HCT116 (cell line): ENCODE data around the gene NFE2.

Experiments used
- CEBPB ChIP-seq: IDR thresholded peaks from 2 replicates; pipeline ENCODE4 v1.6.1; 2012; ENCODE audit warnings: low read depth
- CTCF ChIP-seq, 3 experiments: fragments of 200-600 bp in 1 of 3; sonication (generic) in 1 of 3; IDR thresholded peaks in 2 of 3; conservative IDR thresholded peaks in 1 of 3; 2 replicates each; pipeline ENCODE4 v1.5.1; 2012 to 2017; ENCODE audit warnings: low read depth in 2 of 3, low read length in 2 of 3, antibody characterized with exemption in 1 of 3, borderline replicate concordance in 1 of 3, control low read depth in 1 of 3, mild to moderate bottlenecking in 1 of 3, mixed read lengths in 1 of 3, mixed run types in 1 of 3, moderate library complexity in 1 of 3; ENCODE audit not compliant: insufficient read depth in 1 of 3
- ELF1 ChIP-seq: IDR thresholded peaks from 2 replicates; pipeline ENCODE4 v1.6.1; 2012; ENCODE audit warnings: low read depth, borderline replicate concordance
- EZH2 ChIP-seq: fragments of 200-600 bp; sonication (generic); IDR thresholded peaks from 2 replicates; pipeline ENCODE4 v1.6.1; 2017; ENCODE audit warnings: antibody characterized with exemption, mixed run types
- EZH2phosphoT487 ChIP-seq: fragments of 200-600 bp; IDR thresholded peaks from 2 replicates; pipeline ENCODE4 v1.6.1; 2018; ENCODE audit warnings: antibody characterized with exemption, borderline replicate concordance
- POLR2A ChIP-seq: IDR thresholded peaks from 2 replicates; pipeline ENCODE4 v1.7.0; 2011; ENCODE audit warnings: borderline replicate concordance; ENCODE audit not compliant: insufficient read depth, insufficient read length; ENCODE audit errors: extremely low read depth
- YY1 ChIP-seq: IDR thresholded peaks from 2 replicates; pipeline ENCODE4 v1.6.1; 2011; ENCODE audit warnings: low read length, low read depth, moderate library complexity, mild to moderate bottlenecking; ENCODE audit not compliant: insufficient replicate concordance; ENCODE audit errors: extremely low read depth

DNA sequence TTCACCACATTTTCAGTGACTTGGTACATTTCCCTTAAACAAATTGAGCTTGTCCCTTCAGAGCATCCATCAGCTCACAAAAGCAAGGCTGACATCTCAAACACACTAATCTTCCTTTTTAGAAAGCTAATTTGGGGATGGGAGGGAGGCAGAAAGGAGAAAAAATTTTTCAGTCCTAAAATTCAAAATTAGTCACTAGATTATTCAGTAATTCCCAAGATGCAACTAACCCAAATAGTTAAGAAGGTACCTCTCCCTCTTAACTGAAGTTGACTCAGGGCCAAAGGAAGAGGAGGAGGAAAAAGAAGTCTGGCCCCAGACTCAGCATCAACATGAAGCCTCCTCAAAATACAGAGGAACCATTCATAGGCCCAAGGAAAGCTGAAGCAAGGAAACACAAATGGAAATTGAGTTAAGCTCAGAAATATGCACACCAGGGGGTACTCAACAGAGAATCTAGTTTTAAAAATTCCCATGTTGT, 42.6 kb downstream of the NFE2 start:
- TF ChIP-seq CTCF (IDR thresholded peaks at IDR 0.05 in 2 of 3, conservative IDR thresholded peaks at IDR 0.05 in 1 of 3; ENCODE audit: borderline replicate concordance in 1 of 3, insufficient read depth in 1 of 3, low read depth in 2 of 3, low read length in 2 of 3) (no peak), CEBPB (no peak), EZH2 (no peak), ELF1 (no peak), EZH2phosphoT487 (no peak), POLR2A (no peak), YY1 (no peak)
